GM23248 (cell line): ENCODE measurements around the gene CEBPA. TPM values are rescaled to one million over a fixed set of nuclear protein-coding genes. Genes with fewer than 3 reads are reported as not detected.

Experiments
- DNase-seq: peaks from one replicate; pipeline ENCODE4 v3.0.0-alpha.2; 2015
- H2AFZ ChIP-seq: fragments of 200-600 bp; sonication (generic); 2 replicates; pipeline ENCODE4 v1.6.1; 2016; ENCODE audit warnings: antibody characterized with exemption
- H3F3A ChIP-seq: fragments of 200-600 bp; sonication (generic); 2 replicates; pipeline ENCODE4 v1.6.1; 2016; ENCODE audit warnings: mild to moderate bottlenecking, antibody characterized with exemption, mixed run types; ENCODE audit not compliant: insufficient read depth
- H3K27ac ChIP-seq: fragments of 200-600 bp; sonication (generic); 2 replicates; pipeline ENCODE4 v1.5.1; 2016; ENCODE audit warnings: mild to moderate bottlenecking
- H3K27me3 ChIP-seq: fragments of 200-600 bp; sonication (generic); replicated peaks from 2 replicates; pipeline ENCODE4 v1.6.1; 2016; ENCODE audit warnings: mild to moderate bottlenecking; ENCODE audit not compliant: insufficient read depth
- H3K36me3 ChIP-seq: fragments of 200-600 bp; sonication (generic); 2 replicates; pipeline ENCODE4 v1.6.1; 2016; ENCODE audit warnings: low read depth, mild to moderate bottlenecking
- H3K4me1 ChIP-seq: fragments of 200-600 bp; sonication (generic); 2 replicates; pipeline ENCODE4 v1.6.1; 2016; ENCODE audit warnings: mild to moderate bottlenecking; ENCODE audit not compliant: insufficient read depth
- H3K4me2 ChIP-seq: fragments of 200-600 bp; sonication (generic); one replicate; pipeline ENCODE4 v1.6.1; 2016; ENCODE audit warnings: mild to moderate bottlenecking; ENCODE audit not compliant: unreplicated experiment
- H3K4me3 ChIP-seq: fragments of 200-600 bp; sonication (generic); 2 replicates; pipeline ENCODE4 v1.5.1; 2016; ENCODE audit warnings: mild to moderate bottlenecking
- H3K79me2 ChIP-seq: fragments of 200-600 bp; sonication (generic); 2 replicates; pipeline ENCODE4 v1.6.1; 2016; ENCODE audit warnings: mild to moderate bottlenecking; ENCODE audit not compliant: insufficient read depth
- H3K9ac ChIP-seq: fragments of 200-600 bp; sonication (generic); 2 replicates; pipeline ENCODE4 v1.6.1; 2016; ENCODE audit warnings: mild to moderate bottlenecking
- H3K9me2 ChIP-seq: fragments of 200-600 bp; sonication (generic); 2 replicates; pipeline ENCODE4 v1.6.1; 2016; ENCODE audit warnings: mixed run types, mild to moderate bottlenecking, moderate library complexity; ENCODE audit not compliant: insufficient read depth
- H3K9me3 ChIP-seq: fragments of 200-600 bp; sonication (generic); one replicate; pipeline ENCODE4 v1.6.1; 2017; ENCODE audit warnings: low read depth
- H4K20me1 ChIP-seq: fragments of 200-600 bp; sonication (generic); 2 replicates; pipeline ENCODE4 v1.6.0; 2016; ENCODE audit not compliant: insufficient read depth
- EZH2 ChIP-seq: fragments of 200-600 bp; sonication (generic); IDR thresholded peaks from 2 replicates; pipeline ENCODE4 v1.6.1; 2018; ENCODE audit warnings: antibody characterized with exemption, mild to moderate bottlenecking; ENCODE audit not compliant: insufficient read depth, poor library complexity, severe bottlenecking
- EZH2phosphoT487 ChIP-seq: fragments of 200-600 bp; sonication (generic); IDR thresholded peaks from 2 replicates; pipeline ENCODE4 v1.6.1; 2018; ENCODE audit warnings: antibody characterized with exemption, moderate library complexity, mild to moderate bottlenecking, low read depth; ENCODE audit not compliant: insufficient read depth
- WGBS, 2 experiments: methylation state at CpG; one replicate each; pipeline ENCODE4 v1.1.6; 2015 to 2017; ENCODE audit warnings: low lambda C conversion rate in 2 of 2, low coverage in 1 of 2; ENCODE audit errors: missing lambda C conversion rate in 2 of 2; 5-methylcytosine and 5-hydroxymethylcytosine counted together
- in situ Hi-C: fragments of 300-500 bp; cut with MboI; formaldehyde crosslinking; loops from 2 replicates; pipeline ENCODE4 v1.15.0; 2020
- polyA plus RNA-seq: library from polyadenylated mRNA; unstranded; fragments of >200 nt; fragmentation: Nextera tagmentation; extraction: Ambion mirVana; gene quantifications from 2 replicates; pipeline ENCODE4 v1.2.1, GENCODE V29; 2016
- total RNA-seq: library from RNA; depleted of rRNA; stranded (reverse); fragments of >200 nt; shearing (Covaris generic); gene quantifications from 2 replicates; pipeline ENCODE4 v1.2.3, GENCODE V29; 2014

Gene CEBPA
- total and polyA plus RNA-seq, 2 experiments from 2014 or later: 0.22 TPM; not detected in 1

- no peak overlapping the region for H3K9ac ChIP-seq
- peaks cover 32% of the 10 kb centered on the region for H3K27me3 ChIP-seq
- no peak overlapping the region for H3K4me3 ChIP-seq
- H3K79me2 ChIP-seq: no peaks in the 10 kb centered on the region
- DNase-seq: no peak
- no peak overlapping the region for H3K27ac ChIP-seq
- H3K9me3 ChIP-seq: no peaks in the 10 kb centered on the region
- no peaks in the 10 kb centered on the region for H3K9me2 ChIP-seq
- no peaks in the 10 kb centered on the region for H3K36me3 ChIP-seq
- no peak for TF ChIP-seq EZH2phosphoT487
- TF ChIP-seq EZH2: no peak
- H4K20me1 ChIP-seq: no peaks in the 10 kb centered on the region
- no peaks in the 10 kb centered on the region for H3F3A ChIP-seq
- H2AFZ ChIP-seq: no peak overlapping the region
- 81 to 82% methylated on average over 8 of the region's 8 CpGs for WGBS, 2 experiments
- no peak overlapping the region for H3K4me2 ChIP-seq
- in situ Hi-C loops: no loop called here
- no peaks in the 10 kb centered on the region for H3K4me1 ChIP-seq
Measured at GRCh38 chr19:33299051-33299688, 3.2 kb downstream of the CEBPA start.

DNA sequence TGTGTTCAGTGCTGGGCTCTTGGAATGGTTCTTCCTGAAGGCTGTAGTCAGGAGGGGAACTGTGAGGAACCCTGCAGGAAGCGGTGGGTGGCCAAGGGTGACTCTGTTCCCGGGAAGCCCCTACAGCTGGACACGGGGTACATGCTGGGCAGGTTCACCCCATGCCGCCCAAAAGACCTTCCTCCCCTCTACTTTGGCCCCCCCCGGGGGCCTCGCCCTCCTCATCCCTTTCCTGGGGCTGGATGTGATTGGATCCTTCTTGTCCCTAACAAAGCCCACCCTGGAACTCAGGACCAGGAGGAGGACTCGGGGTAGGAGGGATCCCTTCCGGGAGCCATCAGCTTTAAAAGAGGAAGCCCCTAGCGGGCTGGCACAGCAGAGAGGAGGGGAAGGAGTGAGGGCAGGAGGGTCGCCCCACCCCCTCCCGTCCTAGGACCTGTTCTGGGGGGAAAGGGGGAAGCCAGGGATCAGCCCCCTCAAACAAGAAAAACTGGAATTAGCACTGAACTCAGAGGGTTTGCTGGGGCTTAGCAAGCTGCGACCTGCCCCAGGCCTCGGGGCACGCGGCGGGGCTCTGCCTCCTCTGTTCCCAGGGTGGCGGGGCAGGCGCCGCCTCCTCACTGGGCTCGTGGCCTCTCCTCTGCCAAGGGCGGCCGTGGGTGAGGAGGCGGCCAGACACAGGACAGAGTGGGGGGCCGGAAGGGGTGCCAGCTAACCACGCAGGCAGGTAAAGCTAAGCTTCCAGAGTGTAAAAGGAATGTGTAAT lies 4.0 kb downstream of the CEBPA start:
- Histone ChIP-seq H3K36me3 (no peaks in the 10 kb centered on the region), H3K9me3 (no peaks in the 10 kb centered on the region), H3K4me2 (no peak overlapping the region), H3K4me3 (no peak overlapping the region), H2AFZ (no peak overlapping the region), H3K27me3 (peaks cover 26% of the 10 kb centered on the region), H4K20me1 (no peaks in the 10 kb centered on the region), H3K79me2 (no peaks in the 10 kb centered on the region), H3F3A (no peaks in the 10 kb centered on the region), H3K4me1 (no peaks in the 10 kb centered on the region), H3K9ac (no peak overlapping the region), H3K9me2 (no peaks in the 10 kb centered on the region), H3K27ac (no peak overlapping the region)
- DNase-seq: no peak
- in situ Hi-C loops: no loop called here
- WGBS, 2 experiments: 90 to 98% methylated on average over 20 to 25 of the region's 25 CpGs
- TF ChIP-seq EZH2 (no peak), EZH2phosphoT487 (no peak)

GRCh38 chr19:33297401-33298145 lies 4.8 kb downstream of the CEBPA start:
- peaks cover 6% of the 10 kb centered on the region for H3K4me1 ChIP-seq
- H3K9me2 ChIP-seq: no peaks in the 10 kb centered on the region
- no peak overlapping the region for H3K4me2 ChIP-seq
- H3K36me3 ChIP-seq: no peaks in the 10 kb centered on the region
- H3K4me3 ChIP-seq: no peak overlapping the region
- in situ Hi-C loops: no loop called here
- no peaks in the 10 kb centered on the region for H4K20me1 ChIP-seq
- TF ChIP-seq EZH2 (no peak), EZH2phosphoT487 (no peak)
- WGBS, 2 experiments: 93 to 96% methylated on average over 11 of the region's 11 CpGs
- no peak overlapping the region for H3K9ac ChIP-seq
- no peaks in the 10 kb centered on the region for H3K79me2 ChIP-seq
- DNase-seq: no peak
- no peaks in the 10 kb centered on the region for H3K9me3 ChIP-seq
- peaks cover 24% of the 10 kb centered on the region for H3K27me3 ChIP-seq
- H2AFZ ChIP-seq: no peak overlapping the region
- no peak overlapping the region for H3K27ac ChIP-seq
- H3F3A ChIP-seq: peaks cover 6% of the 10 kb centered on the region

- TF ChIP-seq EZH2phosphoT487 (no peak), EZH2 (no peak)
- WGBS, 2 experiments: 20 to 28% methylated on average over 6 to 14 of the region's 14 CpGs
- Histone ChIP-seq H3K4me1 (peaks cover 11% of the 10 kb centered on the region), H3K36me3 (no peaks in the 10 kb centered on the region), H3K9me2 (no peaks in the 10 kb centered on the region), H3K4me3 (no peak overlapping the region), H3K9me3 (no peaks in the 10 kb centered on the region), H3K9ac (no peak overlapping the region), H4K20me1 (no peaks in the 10 kb centered on the region), H3F3A (peaks cover 12% of the 10 kb centered on the region), H3K4me2 (no peak overlapping the region), H2AFZ (no peak overlapping the region), H3K79me2 (no peaks in the 10 kb centered on the region), H3K27me3 (peaks cover 24% of the 10 kb centered on the region), H3K27ac (no peak overlapping the region)
- in situ Hi-C loops: no loop called here
- DNase-seq: peak; percentile 12
Measured at GRCh38 chr19:33296488-33296971, 5.8 kb downstream of the CEBPA start.
